K562 (cell line): ENCODE results near the gene PARP4. TPM values are rescaled to one million over a fixed set of nuclear protein-coding genes. Genes with fewer than 3 reads are reported as not detected.

Experiments used
- ARNT ChIP-seq, 2 experiments: fragments of 450-650 bp; IDR thresholded peaks; 2 replicates each; pipeline ENCODE4 v1.6.1; 2016; ENCODE audit warnings: mild to moderate bottlenecking in 1 of 2
- ASH1L ChIP-seq: fragments of 450-650 bp; IDR thresholded peaks from 2 replicates; pipeline ENCODE4 v1.6.1; 2018; ENCODE audit warnings: borderline replicate concordance, mild to moderate bottlenecking, low read depth; ENCODE audit not compliant: partially characterized antibody
- C11orf30 ChIP-seq: fragments of 450-650 bp; IDR thresholded peaks from 2 replicates; pipeline ENCODE4 v1.6.1; 2016; ENCODE audit warnings: low read depth, mild to moderate bottlenecking
- EGR1 ChIP-seq: fragments of 450-650 bp; conservative IDR thresholded peaks from 2 replicates; pipeline ENCODE4 v1.6.1; 2017; ENCODE audit warnings: mild to moderate bottlenecking
- ELF4 ChIP-seq: fragments of 450-650 bp; formaldehyde crosslinking; IDR thresholded peaks from 2 replicates; pipeline ENCODE4 v1.4.0; 2022; ENCODE audit warnings: missing genetic modification characterization
- HMG20B ChIP-seq: fragments of 250-450 bp; sonication (Bioruptor Pico); IDR thresholded peaks from 2 replicates; pipeline ENCODE4 v1.5.0; 2021; ENCODE audit warnings: mild to moderate bottlenecking
- MECOM ChIP-seq: fragments of 250-450 bp; sonication (Bioruptor Pico); IDR thresholded peaks from 2 replicates; pipeline ENCODE4 v1.8.0; 2022; ENCODE audit warnings: inconsistent platforms
- MEF2A ChIP-seq: IDR thresholded peaks from 2 replicates; pipeline ENCODE4 v1.6.1; 2011; ENCODE audit warnings: low read depth, mild to moderate bottlenecking, low read length, moderate library complexity; ENCODE audit not compliant: control insufficient read depth
- NR2C1 ChIP-seq, 2 experiments: fragments of 450-650 bp; IDR thresholded peaks; 2 replicates each; pipeline ENCODE4 v1.6.1; 2017; ENCODE audit warnings: mild to moderate bottlenecking in 2 of 2, antibody characterized with exemption in 1 of 2, inconsistent platforms in 1 of 2, missing compliant biosample characterization in 1 of 2, missing genetic modification characterization in 1 of 2
- SMARCA4 ChIP-seq: fragments of 450-650 bp; IDR thresholded peaks from 2 replicates; pipeline ENCODE4 v1.6.1; 2016
- SP1 ChIP-seq: sonication (generic); formaldehyde crosslinking; IDR thresholded peaks from 2 replicates; pipeline ENCODE4 v1.8.1; 2022; ENCODE audit warnings: mild to moderate bottlenecking, missing genetic modification reagents
- TARDBP ChIP-seq: fragments of 450-650 bp; IDR thresholded peaks from 2 replicates; pipeline ENCODE4 v1.6.1; 2016
- YBX1 ChIP-seq: fragments of 450-650 bp; IDR thresholded peaks from 2 replicates; pipeline ENCODE4 v1.7.1; 2016; ENCODE audit warnings: mild to moderate bottlenecking
- ZNF436 ChIP-seq: fragments of 250-450, 450-650 bp; sonication (Bioruptor Pico); formaldehyde crosslinking; IDR thresholded peaks from 2 replicates; pipeline ENCODE4 v1.7.0; 2020; ENCODE audit warnings: mild to moderate bottlenecking
- ZNF644 ChIP-seq: fragments of 200-800 bp; sonication (Bioruptor generic); IDR thresholded peaks from 2 replicates; pipeline ENCODE4 v1.6.1; 2016; ENCODE audit warnings: low read depth, missing genetic modification characterization, missing compliant biosample characterization
- polyA plus RNA-seq, 8 experiments: library from polyadenylated mRNA; depleted of rRNA in 4 of 8; stranded (reverse) in 5 of 8; unstranded in 3 of 8; fragments of >200 nt; fragmentation: Nextera tagmentation in 2 of 8; fragmentation: Illumina TruSeq in 1 of 8; extraction: Ambion mirVana in 2 of 8; extraction: Trizol in 1 of 8; gene quantifications; 2 replicates each; pipeline versions ENCODE4 v1.2.1 to v1.2.3, GENCODE V29; 2011 to 2014; ENCODE audit warnings: inconsistent platforms in 1 of 8, missing spikeins in 1 of 8
- total RNA-seq, 7 experiments: library from RNA; depleted of rRNA in 6 of 7; stranded (reverse); fragments of >200 nt in 6 of 7; fragmentation: Illumina TruSeq in 2 of 7; extraction: Trizol in 2 of 7; gene quantifications; 2 replicates each; pipeline versions ENCODE4 v1.2.1 to v1.2.3, GENCODE V29; 2011 to 2021; ENCODE audit warnings: low replicate concordance in 1 of 7
- TF ChIP-seq, protein P1 (sequence below): fragments of 450-650 bp; IDR thresholded peaks from 2 replicates; pipeline ENCODE4 v1.6.1; 2016; ENCODE audit warnings: borderline replicate concordance
- TF ChIP-seq, protein P2 (sequence below), 2 experiments: fragments of 450-650 bp; IDR thresholded peaks; 2 replicates each; pipeline ENCODE4 v1.6.1; 2016
- TF ChIP-seq, protein P3 (sequence below): sonication (generic); formaldehyde crosslinking; IDR thresholded peaks from 2 replicates; pipeline ENCODE4 v1.8.1; 2023; ENCODE audit warnings: mild to moderate bottlenecking, missing genetic modification reagents
- TF ChIP-seq, protein P4 (sequence below): fragments of 200-800 bp; sonication (Bioruptor generic); IDR thresholded peaks from 2 replicates; pipeline ENCODE4 v1.6.1; 2016; ENCODE audit warnings: missing genetic modification characterization, missing compliant biosample characterization

Gene PARP4
- total and polyA plus RNA-seq, 9 of the 15 experiments (the other 6 are each of a cell fraction or from before 2014, with no cell fraction given), result 6.3 to 26.3 (median 18.8) TPM

DNA sequence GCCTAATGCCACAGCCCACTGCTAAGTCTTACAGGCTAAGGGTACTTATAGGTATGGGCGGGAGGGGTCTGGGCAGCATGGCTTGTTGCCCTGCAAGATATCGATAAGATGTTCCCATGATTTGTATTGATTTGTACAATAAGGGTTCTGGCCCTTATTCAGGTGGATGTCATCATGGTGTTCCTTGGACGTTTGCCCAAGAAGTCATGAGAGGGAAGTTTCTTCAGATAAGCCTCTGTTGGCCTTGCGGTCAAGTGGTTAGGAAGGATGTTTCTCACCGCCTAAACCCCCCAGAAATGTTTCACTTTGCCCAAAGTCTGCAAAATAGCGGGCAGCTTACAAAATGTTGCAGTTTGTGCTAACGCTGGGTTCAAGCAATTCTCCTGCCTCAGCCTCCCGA is 7.3 kb downstream of the PARP4 start (continued):
- TF ChIP-seq MEF2A, result no peak
- no peak for TF ChIP-seq EGR1
- no peak for TF ChIP-seq HMG20B (CRISPR knock-in tag)
- TF ChIP-seq ZNF644 (tag), result 0 out of 2 replicates have a peak, but pooled peaks have one; percentile 37
- no peak for TF ChIP-seq NR2C1 (IDR thresholded peaks at IDR 0.05)
- TF ChIP-seq NR2C1 (tag; IDR thresholded peaks at IDR 0.05), result no peak
- no peak for TF ChIP-seq SP1 (CRISPR knock-in tag)
- TF ChIP-seq, protein P1, sequence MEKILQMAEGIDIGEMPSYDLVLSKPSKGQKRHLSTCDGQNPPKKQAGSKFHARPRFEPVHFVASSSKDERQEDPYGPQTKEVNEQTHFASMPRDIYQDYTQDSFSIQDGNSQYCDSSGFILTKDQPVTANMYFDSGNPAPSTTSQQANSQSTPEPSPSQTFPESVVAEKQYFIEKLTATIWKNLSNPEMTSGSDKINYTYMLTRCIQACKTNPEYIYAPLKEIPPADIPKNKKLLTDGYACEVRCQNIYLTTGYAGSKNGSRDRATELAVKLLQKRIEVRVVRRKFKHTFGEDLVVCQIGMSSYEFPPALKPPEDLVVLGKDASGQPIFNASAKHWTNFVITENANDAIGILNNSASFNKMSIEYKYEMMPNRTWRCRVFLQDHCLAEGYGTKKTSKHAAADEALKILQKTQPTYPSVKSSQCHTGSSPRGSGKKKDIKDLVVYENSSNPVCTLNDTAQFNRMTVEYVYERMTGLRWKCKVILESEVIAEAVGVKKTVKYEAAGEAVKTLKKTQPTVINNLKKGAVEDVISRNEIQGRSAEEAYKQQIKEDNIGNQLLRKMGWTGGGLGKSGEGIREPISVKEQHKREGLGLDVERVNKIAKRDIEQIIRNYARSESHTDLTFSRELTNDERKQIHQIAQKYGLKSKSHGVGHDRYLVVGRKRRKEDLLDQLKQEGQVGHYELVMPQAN, result no peak
- TF ChIP-seq ELF4 (CRISPR knock-in tag), result no peak
- TF ChIP-seq C11orf30, result no peak
- TF ChIP-seq, protein P2, sequence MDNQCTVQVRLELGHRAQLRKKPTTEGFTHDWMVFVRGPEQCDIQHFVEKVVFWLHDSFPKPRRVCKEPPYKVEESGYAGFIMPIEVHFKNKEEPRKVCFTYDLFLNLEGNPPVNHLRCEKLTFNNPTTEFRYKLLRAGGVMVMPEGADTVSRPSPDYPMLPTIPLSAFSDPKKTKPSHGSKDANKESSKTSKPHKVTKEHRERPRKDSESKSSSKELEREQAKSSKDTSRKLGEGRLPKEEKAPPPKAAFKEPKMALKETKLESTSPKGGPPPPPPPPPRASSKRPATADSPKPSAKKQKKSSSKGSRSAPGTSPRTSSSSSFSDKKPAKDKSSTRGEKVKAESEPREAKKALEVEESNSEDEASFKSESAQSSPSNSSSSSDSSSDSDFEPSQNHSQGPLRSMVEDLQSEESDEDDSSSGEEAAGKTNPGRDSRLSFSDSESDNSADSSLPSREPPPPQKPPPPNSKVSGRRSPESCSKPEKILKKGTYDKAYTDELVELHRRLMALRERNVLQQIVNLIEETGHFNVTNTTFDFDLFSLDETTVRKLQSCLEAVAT (IDR thresholded peaks at IDR 0.05), result peak in 1 of 2 experiments; percentile 75; a peak in 2 of 4 replicates
- TF ChIP-seq YBX1, result no peak
- no peak for TF ChIP-seq ARNT (IDR thresholded peaks at IDR 0.05)
- no peak for TF ChIP-seq TARDBP
- TF ChIP-seq, protein P3, sequence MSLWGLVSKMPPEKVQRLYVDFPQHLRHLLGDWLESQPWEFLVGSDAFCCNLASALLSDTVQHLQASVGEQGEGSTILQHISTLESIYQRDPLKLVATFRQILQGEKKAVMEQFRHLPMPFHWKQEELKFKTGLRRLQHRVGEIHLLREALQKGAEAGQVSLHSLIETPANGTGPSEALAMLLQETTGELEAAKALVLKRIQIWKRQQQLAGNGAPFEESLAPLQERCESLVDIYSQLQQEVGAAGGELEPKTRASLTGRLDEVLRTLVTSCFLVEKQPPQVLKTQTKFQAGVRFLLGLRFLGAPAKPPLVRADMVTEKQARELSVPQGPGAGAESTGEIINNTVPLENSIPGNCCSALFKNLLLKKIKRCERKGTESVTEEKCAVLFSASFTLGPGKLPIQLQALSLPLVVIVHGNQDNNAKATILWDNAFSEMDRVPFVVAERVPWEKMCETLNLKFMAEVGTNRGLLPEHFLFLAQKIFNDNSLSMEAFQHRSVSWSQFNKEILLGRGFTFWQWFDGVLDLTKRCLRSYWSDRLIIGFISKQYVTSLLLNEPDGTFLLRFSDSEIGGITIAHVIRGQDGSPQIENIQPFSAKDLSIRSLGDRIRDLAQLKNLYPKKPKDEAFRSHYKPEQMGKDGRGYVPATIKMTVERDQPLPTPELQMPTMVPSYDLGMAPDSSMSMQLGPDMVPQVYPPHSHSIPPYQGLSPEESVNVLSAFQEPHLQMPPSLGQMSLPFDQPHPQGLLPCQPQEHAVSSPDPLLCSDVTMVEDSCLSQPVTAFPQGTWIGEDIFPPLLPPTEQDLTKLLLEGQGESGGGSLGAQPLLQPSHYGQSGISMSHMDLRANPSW (CRISPR knock-in tag), result no peak
- TF ChIP-seq ASH1L, result no peak
- peak; percentile 37; the same call in 1 of the 2 replicates for TF ChIP-seq SMARCA4
- TF ChIP-seq ZNF436 (CRISPR knock-in tag), result no peak
- TF ChIP-seq, protein P4, sequence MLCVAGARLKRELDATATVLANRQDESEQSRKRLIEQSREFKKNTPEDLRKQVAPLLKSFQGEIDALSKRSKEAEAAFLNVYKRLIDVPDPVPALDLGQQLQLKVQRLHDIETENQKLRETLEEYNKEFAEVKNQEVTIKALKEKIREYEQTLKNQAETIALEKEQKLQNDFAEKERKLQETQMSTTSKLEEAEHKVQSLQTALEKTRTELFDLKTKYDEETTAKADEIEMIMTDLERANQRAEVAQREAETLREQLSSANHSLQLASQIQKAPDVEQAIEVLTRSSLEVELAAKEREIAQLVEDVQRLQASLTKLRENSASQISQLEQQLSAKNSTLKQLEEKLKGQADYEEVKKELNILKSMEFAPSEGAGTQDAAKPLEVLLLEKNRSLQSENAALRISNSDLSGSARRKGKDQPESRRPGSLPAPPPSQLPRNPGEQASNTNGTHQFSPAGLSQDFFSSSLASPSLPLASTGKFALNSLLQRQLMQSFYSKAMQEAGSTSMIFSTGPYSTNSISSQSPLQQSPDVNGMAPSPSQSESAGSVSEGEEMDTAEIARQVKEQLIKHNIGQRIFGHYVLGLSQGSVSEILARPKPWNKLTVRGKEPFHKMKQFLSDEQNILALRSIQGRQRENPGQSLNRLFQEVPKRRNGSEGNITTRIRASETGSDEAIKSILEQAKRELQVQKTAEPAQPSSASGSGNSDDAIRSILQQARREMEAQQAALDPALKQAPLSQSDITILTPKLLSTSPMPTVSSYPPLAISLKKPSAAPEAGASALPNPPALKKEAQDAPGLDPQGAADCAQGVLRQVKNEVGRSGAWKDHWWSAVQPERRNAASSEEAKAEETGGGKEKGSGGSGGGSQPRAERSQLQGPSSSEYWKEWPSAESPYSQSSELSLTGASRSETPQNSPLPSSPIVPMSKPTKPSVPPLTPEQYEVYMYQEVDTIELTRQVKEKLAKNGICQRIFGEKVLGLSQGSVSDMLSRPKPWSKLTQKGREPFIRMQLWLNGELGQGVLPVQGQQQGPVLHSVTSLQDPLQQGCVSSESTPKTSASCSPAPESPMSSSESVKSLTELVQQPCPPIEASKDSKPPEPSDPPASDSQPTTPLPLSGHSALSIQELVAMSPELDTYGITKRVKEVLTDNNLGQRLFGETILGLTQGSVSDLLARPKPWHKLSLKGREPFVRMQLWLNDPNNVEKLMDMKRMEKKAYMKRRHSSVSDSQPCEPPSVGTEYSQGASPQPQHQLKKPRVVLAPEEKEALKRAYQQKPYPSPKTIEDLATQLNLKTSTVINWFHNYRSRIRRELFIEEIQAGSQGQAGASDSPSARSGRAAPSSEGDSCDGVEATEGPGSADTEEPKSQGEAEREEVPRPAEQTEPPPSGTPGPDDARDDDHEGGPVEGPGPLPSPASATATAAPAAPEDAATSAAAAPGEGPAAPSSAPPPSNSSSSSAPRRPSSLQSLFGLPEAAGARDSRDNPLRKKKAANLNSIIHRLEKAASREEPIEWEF (CRISPR knock-in tag), result peak; percentile 66; the same call in 1 of the 2 replicates
- TF ChIP-seq MECOM (CRISPR knock-in tag), result no peak
